GM23338 (cell line): Measurements from ENCODE around the gene RAD51B. TPM values are rescaled to one million over a fixed set of nuclear protein-coding genes. Genes with fewer than 3 reads are reported as not detected.

Experiments
- ATAC-seq: fragments of 200-7000 bp; cut with Tn5 transposase; 3 replicates; pipeline ENCODE4 v1.9.1; 2020
- DNase-seq: peaks from one replicate; pipeline ENCODE4 v3.0.0-alpha.2; 2015; ENCODE audit warnings: low spot score
- H2AFZ ChIP-seq: fragments of 200-600 bp; sonication (generic); 2 replicates; pipeline ENCODE4 v1.8.0; 2016; ENCODE audit warnings: antibody characterized with exemption, mild to moderate bottlenecking, moderate library complexity
- H3F3A ChIP-seq: fragments of 200-600 bp; sonication (generic); replicated peaks from 2 replicates; pipeline ENCODE4 v1.8.0; 2017; ENCODE audit warnings: antibody characterized with exemption, mixed run types, low read depth
- H3K27ac ChIP-seq: fragments of 200-600 bp; sonication (generic); 2 replicates; pipeline ENCODE4 v1.6.1; 2016; ENCODE audit warnings: low read depth
- H3K27me3 ChIP-seq: fragments of 200-600 bp; sonication (generic); 2 replicates; pipeline ENCODE4 v1.8.0; 2016; ENCODE audit warnings: mild to moderate bottlenecking, mixed run types, moderate library complexity; ENCODE audit not compliant: insufficient read depth
- H3K36me3 ChIP-seq: fragments of 200-600 bp; sonication (generic); 2 replicates; pipeline ENCODE4 v1.8.0; 2016; ENCODE audit warnings: mild to moderate bottlenecking; ENCODE audit not compliant: insufficient read depth
- H3K4me1 ChIP-seq: fragments of 200-600 bp; sonication (generic); 2 replicates; pipeline ENCODE4 v1.8.0; 2016; ENCODE audit warnings: mild to moderate bottlenecking, moderate library complexity; ENCODE audit not compliant: insufficient read depth
- H3K4me2 ChIP-seq: fragments of 200-600 bp; sonication (generic); 2 replicates; pipeline ENCODE4 v1.7.1; 2017; ENCODE audit warnings: mixed run types
- H3K4me3 ChIP-seq: fragments of 200-600 bp; sonication (generic); 2 replicates; pipeline ENCODE4 v1.6.1; 2016; ENCODE audit warnings: mixed run types
- H3K79me2 ChIP-seq: fragments of 200-600 bp; sonication (generic); replicated peaks from 2 replicates; pipeline ENCODE4 v1.8.0; 2017; ENCODE audit warnings: mild to moderate bottlenecking; ENCODE audit not compliant: insufficient read depth
- H3K9me2 ChIP-seq: fragments of 200-600 bp; sonication (generic); 2 replicates; pipeline ENCODE4 v1.8.0; 2017; ENCODE audit not compliant: insufficient read depth
- H4K20me1 ChIP-seq: fragments of 200-600 bp; sonication (generic); replicated peaks from 2 replicates; pipeline ENCODE4 v1.8.0; 2017; ENCODE audit warnings: mild to moderate bottlenecking; ENCODE audit not compliant: insufficient read depth
- H3K27ac Mint-ChIP-seq: 2 replicates; pipeline ENCODE4 v1.8.0; 2020; ENCODE audit warnings: inconsistent platforms, mild to moderate bottlenecking, moderate library complexity, mixed read lengths
- H3K27me3 Mint-ChIP-seq: 3 replicates; pipeline ENCODE4 v1.8.0; 2022; ENCODE audit warnings: low read depth, mild to moderate bottlenecking, moderate library complexity, mixed read lengths, inconsistent platforms; ENCODE audit not compliant: insufficient read depth, poor library complexity
- H3K36me3 Mint-ChIP-seq: 3 replicates; pipeline ENCODE4 v1.8.0; 2021; ENCODE audit warnings: low read depth, mild to moderate bottlenecking, inconsistent platforms, moderate library complexity, mixed read lengths
- H3K4me1 Mint-ChIP-seq: 3 replicates; pipeline ENCODE4 v1.8.0; 2020; ENCODE audit warnings: mild to moderate bottlenecking, inconsistent platforms, mixed read lengths
- H3K4me3 Mint-ChIP-seq: 3 replicates; pipeline ENCODE4 v1.8.0; 2021; ENCODE audit warnings: moderate library complexity, mild to moderate bottlenecking, inconsistent platforms, mixed read lengths
- H3K9me3 Mint-ChIP-seq: 3 replicates; pipeline ENCODE4 v1.8.0; 2020; ENCODE audit warnings: moderate library complexity, mild to moderate bottlenecking, inconsistent platforms, mixed read lengths
- CREB1 ChIP-seq: fragments of 250-450 bp; sonication (Bioruptor Pico); IDR thresholded peaks from 2 replicates; pipeline ENCODE4 v1.5.0; 2020; ENCODE audit warnings: low read depth, mild to moderate bottlenecking, moderate library complexity
- CTCF ChIP-seq, 2 experiments: fragments of 200-600 bp in 1 of 2; sonication (generic) in 1 of 2; conservative IDR thresholded peaks; 2 replicates each; pipeline versions ENCODE4 v1.5.1 to v1.6.1; 2016 to 2017; ENCODE audit warnings: antibody characterized with exemption in 2 of 2, low read depth in 2 of 2, mild to moderate bottlenecking in 2 of 2, moderate library complexity in 1 of 2
- ETS1 ChIP-seq: IDR thresholded peaks from 2 replicates; pipeline ENCODE4 v1.6.1; 2016; ENCODE audit warnings: antibody characterized with exemption
- EZH2 ChIP-seq: fragments of 200-600 bp; sonication (generic); IDR thresholded peaks from one replicate; pipeline ENCODE4 v1.8.0; 2017; ENCODE audit warnings: antibody characterized with exemption, mild to moderate bottlenecking, low read depth; ENCODE audit not compliant: unreplicated experiment
- EZH2phosphoT487 ChIP-seq: fragments of 200-600 bp; sonication (generic); IDR thresholded peaks from one replicate; pipeline ENCODE4 v1.8.1; 2018; ENCODE audit warnings: antibody characterized with exemption; ENCODE audit not compliant: unreplicated experiment
- JUNB ChIP-seq: IDR thresholded peaks from one replicate; pipeline ENCODE4 v1.6.1; 2016; ENCODE audit warnings: antibody characterized with exemption; ENCODE audit not compliant: unreplicated experiment
- NANOG ChIP-seq: IDR thresholded peaks from 2 replicates; pipeline ENCODE4 v1.6.1; 2016; ENCODE audit warnings: antibody characterized with exemption, borderline replicate concordance
- POLR2AphosphoS5 ChIP-seq: IDR thresholded peaks from 2 replicates; pipeline ENCODE4 v1.6.1; 2016; ENCODE audit warnings: antibody characterized with exemption, low read depth
- REST ChIP-seq: IDR thresholded peaks from one replicate; pipeline ENCODE4 v1.6.1; 2018; ENCODE audit warnings: antibody characterized with exemption; ENCODE audit not compliant: unreplicated experiment
- STAT1 ChIP-seq: IDR thresholded peaks from one replicate; pipeline ENCODE4 v1.6.1; 2016; ENCODE audit warnings: antibody characterized with exemption; ENCODE audit not compliant: unreplicated experiment
- ZNF114 ChIP-seq: fragments of 250-450 bp; sonication (Bioruptor Pico); IDR thresholded peaks from 2 replicates; pipeline ENCODE4 v1.5.0; 2020; ENCODE audit warnings: mild to moderate bottlenecking, moderate library complexity
- ZNF331 ChIP-seq: fragments of 250-450 bp; sonication (Bioruptor Pico); IDR thresholded peaks from 2 replicates; pipeline ENCODE4 v1.5.0; 2020; ENCODE audit warnings: low read depth, mild to moderate bottlenecking, moderate library complexity
- ZNF462 ChIP-seq: fragments of 250-450 bp; sonication (Bioruptor Pico); IDR thresholded peaks from 2 replicates; pipeline ENCODE4 v1.5.0; 2020; ENCODE audit warnings: mild to moderate bottlenecking, moderate library complexity
- polyA plus RNA-seq: library from polyadenylated mRNA; unstranded; fragments of >200 nt; fragmentation: Nextera tagmentation; extraction: Ambion mirVana; gene quantifications from 2 replicates; pipeline ENCODE4 v1.2.1, GENCODE V29; 2016
- total RNA-seq: library from RNA; depleted of rRNA; stranded (reverse); fragments of >200 nt; shearing (Covaris generic); gene quantifications from 2 replicates; pipeline ENCODE4 v1.2.3, GENCODE V29; 2014

Gene RAD51B
- total and polyA plus RNA-seq, 2 experiments from 2014 or later, result 15.7 to 29.1 TPM

GRCh38 chr14:68592948-68593556 is 773.5 kb downstream of the RAD51B start:
- H3K27me3 ChIP-seq, result no peaks in the 10 kb centered on the region
- Mint-ChIP-seq H3K27ac (no peak overlapping the region; the same call in 1 of the 2 replicates), H3K9me3 (peaks cover 3% of the 10 kb centered on the region; the same call in 1 of the 3 replicates), H3K27me3 (peaks cover 17% of the 10 kb centered on the region), H3K4me3 (no peak overlapping the region), H3K4me1 (peaks cover 44% of the 10 kb centered on the region), H3K36me3 (no peaks in the 10 kb centered on the region; the same call in 2 of the 3 replicates)
- H2AFZ ChIP-seq, result no peak overlapping the region
- no peaks in the 10 kb centered on the region for H3K36me3 ChIP-seq
- no peak overlapping the region for H3K4me3 ChIP-seq
- H3K79me2 ChIP-seq, result no peaks in the 10 kb centered on the region
- no peak overlapping the region for H3K4me2 ChIP-seq
- H3K4me1 ChIP-seq, result peaks cover 18% of the 10 kb centered on the region
- H3K9me2 ChIP-seq, result peaks cover 13% of the 10 kb centered on the region
- DNase-seq, result no peak
- no peak overlapping the region for H3K27ac ChIP-seq
- H3F3A ChIP-seq, result no peaks in the 10 kb centered on the region
- no peaks in the 10 kb centered on the region for H4K20me1 ChIP-seq
- TF ChIP-seq CREB1 (CRISPR knock-in tag) (no peak), JUNB (no peak), NANOG (no peak), ETS1 (no peak), EZH2phosphoT487 (no peak), CTCF (conservative IDR thresholded peaks at IDR 0.05; ENCODE audit: low read depth in 2 of 2) (no peak), POLR2AphosphoS5 (no peak), ZNF114 (no peak), EZH2 (no peak), STAT1 (no peak), REST (no peak), ZNF462 (CRISPR knock-in tag) (no peak), ZNF331 (CRISPR knock-in tag) (no peak)
- no peak for ATAC-seq
